GM18499 (cell line): ENCODE measurements around the gene MAST4.
"Not testable (repeated sequence)": the region's sequence is repeated elsewhere in the genome, so short reads cannot be mapped to it uniquely, and the experiment has no call there.

ENCODE experiments used
- ATAC-seq: cut with Tn5 transposase; IDR thresholded peaks from one replicate; pipeline ENCODE4 v1.9.1; 2021; ENCODE audit warnings: moderate number of reproducible peaks; ENCODE audit not compliant: insufficient read depth, unreplicated experiment

Gene MAST4

DNA sequence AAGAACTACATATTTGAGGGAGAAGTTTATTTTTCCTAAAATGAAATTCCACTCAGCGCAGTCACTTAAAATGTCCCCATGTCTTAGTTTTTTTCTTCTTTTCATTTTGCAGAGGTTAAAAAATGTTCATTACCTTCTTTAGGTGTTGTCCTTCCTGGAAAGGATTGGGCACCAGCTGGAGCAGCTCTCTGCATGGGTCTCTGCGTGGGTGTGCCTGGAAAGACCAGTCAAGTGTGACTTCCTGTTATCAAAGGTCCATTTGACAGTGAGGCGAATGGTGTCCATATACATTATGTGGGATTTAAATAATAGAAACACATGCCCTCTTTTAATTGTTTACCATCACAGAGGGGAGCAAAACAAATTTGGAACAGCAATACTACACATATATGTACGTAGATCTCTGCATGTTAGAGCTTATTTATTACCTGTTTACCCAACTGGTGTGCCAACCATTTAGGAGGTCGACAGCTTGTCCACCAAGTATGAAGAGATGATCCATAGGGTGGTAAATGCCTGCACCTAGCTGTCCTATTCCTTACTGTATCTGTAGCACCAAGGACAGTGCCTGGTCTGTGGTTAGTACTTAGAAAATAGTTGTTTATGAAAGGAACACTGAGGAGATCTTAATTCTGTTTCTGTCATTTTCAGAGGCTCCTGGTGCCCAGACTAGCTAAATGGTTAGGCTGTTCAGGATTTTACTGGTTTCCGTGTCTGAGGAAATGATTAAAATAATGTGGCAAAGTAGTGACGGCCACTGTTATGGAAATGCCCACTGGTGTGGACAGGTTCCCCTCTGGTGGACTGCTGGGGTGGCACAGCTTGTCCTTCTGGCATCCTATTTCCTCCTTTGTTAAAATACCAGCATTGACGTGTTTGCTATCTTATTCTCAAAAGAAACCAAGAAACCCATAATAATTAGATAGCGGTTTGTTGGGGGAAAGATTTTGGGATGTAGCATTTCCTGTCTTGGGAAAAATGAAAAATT is 200.4 kb downstream of the MAST4 start:
- no peak for ATAC-seq

DNA sequence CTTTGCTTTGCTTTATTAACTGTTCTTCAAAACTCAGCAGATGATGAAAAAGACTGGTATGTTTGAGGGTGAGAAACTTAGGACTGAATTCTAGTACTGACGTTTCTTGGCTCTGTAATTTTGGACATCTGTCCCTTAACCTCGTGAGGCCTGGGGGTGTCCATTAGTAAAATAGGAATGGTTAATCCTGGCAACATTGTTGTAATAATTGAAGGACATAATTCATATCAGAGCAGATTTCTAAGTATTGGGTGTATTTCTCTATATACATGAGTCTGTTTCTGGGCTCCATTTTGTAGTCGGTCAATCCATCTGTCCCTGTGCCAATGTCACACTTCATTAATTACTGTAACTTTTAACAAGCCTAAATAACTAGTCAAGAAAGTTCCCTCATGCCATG is 206.7 kb downstream of the MAST4 start:
- no peak for ATAC-seq

DNA sequence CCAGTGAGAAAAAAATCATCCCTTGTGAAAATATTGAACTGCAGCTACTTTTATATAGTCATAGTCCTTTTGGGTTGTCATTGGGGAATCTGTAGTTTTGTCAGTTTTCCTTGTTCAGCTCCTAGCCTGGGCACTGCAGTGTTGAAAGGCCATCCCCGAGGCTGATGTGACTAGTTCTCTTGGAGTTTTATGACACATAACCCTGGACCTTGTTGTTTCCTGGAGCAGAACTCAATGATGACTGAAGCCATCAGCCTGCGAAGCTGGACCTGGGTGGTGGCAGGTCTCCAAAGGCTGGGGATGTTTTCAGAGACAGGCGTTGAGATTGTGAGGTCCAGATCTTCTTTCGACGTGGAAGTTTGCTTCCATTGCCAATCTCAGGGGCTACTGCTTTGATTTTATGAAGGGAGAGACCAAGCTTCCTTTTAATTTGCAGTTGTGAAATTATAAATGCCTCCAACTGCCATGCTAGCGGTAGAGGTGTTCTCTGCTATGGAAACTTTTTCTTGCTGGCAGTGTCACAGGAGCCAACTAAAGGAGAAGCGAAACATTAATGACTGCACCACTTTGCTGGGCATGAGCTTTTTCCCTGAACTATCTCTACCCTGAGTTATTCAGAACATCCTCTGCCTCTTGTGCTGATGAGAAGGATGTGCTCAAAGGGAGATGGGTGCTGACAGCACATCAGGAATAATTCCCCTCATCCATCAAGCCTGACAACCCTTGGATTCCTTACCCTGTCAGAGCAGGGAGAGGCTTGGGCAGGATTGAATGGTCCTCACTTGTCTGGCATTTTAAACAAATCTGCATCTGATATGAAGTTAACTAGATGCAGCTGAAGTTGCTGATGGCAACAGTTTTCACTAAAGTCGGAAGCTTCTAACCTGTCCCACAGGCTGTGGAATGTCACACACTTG is 209.6 kb downstream of the MAST4 start:
- no peak for ATAC-seq

DNA sequence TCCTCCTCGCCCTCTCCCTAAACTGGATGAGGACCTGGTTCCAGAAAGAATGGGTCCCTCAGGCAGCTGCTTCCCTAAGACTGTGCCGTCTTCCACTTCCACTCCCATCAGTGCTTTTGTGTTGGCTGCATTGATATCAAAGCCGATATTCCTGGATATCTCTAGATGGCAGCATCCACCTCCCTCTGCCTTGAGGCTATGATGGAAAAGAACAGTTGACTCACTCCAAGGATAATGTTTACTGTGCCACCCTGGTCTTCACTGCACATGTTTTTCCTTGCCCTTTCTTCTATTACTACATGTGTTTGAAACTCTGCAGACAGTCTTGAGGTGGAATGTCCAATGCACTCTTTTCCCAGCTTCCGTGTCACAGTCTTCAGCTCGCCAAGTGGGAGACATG is 211.6 kb downstream of the MAST4 start:
- no peak for ATAC-seq

DNA sequence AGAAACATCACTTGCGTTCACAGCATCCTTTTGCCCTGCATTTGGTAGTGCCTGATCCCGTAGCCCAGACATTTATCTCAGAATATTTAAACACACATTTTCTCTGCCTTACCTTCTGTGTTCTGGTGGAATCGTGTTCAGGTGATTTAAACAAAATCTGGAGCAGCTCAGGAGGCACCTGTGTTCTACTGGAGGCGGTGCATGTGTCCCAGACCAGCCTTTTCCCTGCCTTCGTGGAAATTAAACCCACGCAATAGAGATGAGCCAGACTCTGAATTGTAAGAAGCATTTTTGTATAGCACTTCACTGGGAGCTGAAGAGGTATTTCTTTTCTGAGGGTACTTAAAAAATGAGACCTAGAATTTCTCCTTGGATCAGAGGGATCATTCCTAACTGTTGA is 212.5 kb downstream of the MAST4 start:
- no peak for ATAC-seq

DNA sequence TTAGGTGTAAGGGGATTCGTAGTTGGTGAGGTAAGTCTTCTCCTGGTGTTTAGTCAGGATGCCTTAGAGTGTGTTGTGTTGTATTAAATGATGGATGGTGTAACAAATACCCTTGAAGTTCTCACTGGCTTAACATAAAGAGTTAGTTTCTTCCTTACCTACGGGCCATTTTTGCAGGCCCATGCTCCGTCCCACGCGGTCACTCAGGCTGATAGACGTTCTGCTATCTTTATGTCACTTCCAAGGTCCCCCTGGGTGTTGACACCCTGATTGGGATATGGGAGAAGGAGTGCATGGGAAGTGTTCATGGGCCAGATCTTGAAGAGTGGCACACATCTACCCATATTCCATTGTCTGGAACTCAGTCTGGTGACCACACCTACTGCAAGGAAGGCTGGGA is 214.0 kb downstream of the MAST4 start:
- no peak for ATAC-seq

DNA sequence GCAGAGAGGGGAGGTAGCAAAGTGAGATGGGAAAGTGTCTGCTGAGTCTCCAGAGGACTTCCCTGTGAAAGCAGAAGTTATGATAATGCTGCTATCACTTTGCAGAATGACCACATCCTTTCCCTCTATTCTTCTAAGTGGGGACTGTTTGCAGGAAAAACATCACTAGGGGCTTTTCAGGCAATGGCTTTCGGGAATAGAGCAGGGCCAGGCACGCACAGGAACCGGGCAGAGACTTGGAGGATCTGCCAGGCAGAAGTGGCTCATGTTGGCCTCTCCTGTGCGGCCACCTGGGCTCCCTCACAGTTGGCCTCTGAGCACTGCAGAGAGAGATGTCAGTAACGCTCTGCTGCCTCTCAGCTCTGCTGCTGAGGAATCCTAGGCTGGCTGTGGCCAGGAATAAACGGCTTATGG is 214.7 kb downstream of the MAST4 start:
- ATAC-seq: no peak

DNA sequence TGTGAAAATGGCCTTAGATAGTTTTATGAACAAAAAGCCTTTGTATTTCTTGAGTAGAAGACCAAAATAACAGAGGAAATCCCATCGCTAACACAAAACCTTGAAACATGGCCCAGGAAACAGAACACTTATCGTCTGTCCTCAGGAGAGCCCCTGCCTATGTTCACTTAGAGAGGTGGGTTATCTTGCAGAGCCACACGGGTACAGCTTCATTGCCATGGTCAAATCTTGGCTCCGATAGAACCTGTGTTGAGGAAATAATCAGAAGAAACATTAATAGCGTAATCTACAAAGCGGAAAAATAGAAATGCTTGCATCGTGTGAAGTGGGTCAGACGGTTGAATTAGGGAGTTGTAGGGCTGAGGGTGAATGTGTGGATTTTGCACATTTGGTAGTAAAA is 216.1 kb downstream of the MAST4 start:
- no peak for ATAC-seq

DNA sequence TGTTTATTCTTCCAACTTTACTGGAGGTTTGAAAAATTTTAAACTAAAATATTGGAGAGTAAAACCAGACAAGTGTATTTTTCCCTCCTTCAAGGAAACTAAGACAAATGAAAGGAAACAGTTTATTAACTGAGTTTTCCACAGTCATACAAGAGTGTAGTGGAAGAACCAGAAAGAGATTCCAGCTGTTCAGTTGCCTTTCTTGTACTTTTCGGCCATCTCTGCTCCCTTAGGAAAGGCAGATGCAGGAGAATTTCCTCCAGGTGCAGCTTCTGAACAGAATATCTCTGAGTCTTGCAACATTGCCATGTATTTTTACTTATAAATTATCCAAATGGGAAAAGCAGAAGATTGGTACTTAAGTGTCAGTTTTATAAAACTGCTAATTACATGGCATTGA is 217.1 kb downstream of the MAST4 start:
- no peak for ATAC-seq

DNA sequence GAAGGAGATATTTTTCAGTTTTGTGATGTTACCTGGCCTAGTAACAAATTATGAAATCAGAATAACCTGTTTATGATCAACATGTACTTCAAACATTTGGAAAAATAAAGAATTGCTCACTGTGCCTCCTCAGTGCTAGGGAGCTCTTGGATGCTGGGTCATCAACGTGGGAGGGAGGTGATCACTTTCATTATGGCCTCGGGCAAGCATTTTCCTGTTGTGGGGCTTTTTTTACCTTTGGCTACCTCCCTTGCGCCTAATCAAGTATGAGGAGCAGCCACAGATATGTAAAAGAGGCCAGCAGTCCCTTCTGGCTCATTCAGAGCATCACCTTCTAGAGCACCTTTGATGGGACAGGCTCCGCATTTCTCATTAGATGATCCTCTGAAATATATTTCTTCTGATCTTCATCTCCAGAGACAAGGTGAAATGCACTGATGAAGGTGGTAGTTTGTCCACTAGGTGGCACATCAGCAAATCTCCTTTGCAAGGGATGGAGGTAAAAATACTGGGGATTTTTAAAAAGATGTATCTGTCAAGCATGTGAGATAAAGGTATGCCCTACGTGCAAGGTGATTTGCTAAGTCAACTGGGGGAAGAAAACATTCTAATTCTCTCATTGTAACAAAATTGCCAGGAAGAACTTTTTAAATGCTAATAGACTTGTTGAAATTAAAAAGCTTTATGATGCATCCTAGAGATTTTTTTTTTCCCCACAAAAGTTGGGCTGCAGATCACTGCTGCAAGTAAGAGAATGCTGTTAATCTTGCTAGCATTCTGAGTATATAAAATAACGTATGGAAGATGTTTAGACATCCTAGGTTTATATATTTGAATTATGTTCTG is 218.2 kb downstream of the MAST4 start:
- no peak for ATAC-seq

DNA sequence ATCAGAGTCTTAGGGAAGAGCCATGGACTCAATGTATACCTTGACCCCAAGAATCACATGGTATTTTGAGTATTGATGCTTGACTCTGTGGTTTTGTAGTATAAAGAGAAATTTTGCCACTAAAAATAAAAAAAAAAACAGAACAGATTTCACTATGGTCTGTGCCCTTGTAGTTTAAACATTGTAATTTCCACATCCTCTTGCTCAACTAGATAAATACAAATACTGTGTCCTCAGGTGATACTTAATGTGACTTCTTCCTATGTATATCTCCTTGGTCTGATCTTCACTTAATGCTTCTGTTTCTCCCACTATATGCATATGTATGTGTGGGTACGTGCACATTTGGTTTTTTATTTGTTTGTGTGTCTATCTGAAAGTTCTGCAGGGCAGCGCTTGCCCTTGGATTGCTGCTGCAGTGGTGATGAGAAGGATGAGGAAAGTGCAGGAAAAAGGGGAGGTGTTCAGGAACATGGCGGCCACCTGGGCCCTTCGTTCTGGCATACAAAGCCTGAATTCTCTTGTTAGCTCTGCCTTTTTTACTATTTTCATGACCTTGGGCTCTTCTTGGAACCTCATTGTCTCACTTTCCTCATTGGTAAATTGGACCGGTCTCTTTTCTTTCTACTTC is 222.2 kb downstream of the MAST4 start:
- ATAC-seq: no peak

DNA sequence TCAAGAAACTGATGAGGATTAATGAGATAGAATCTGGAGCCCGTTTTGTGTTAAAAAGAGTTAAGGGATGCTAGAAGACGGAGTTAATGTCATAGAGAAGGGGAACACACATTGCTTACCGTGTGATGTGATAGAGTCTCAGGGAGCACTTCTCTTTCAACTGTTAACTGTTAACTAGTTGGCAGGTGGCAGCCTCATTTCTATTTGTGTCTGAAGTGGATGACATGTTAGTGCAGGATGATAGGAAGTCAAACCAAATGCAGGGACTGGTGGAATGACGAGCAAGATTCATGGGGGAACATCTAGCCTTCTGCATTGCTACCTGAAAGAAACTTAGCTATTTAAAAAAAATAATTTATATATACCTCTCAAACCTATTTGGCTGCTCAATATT is 222.7 kb downstream of the MAST4 start:
- ATAC-seq: no peak

DNA sequence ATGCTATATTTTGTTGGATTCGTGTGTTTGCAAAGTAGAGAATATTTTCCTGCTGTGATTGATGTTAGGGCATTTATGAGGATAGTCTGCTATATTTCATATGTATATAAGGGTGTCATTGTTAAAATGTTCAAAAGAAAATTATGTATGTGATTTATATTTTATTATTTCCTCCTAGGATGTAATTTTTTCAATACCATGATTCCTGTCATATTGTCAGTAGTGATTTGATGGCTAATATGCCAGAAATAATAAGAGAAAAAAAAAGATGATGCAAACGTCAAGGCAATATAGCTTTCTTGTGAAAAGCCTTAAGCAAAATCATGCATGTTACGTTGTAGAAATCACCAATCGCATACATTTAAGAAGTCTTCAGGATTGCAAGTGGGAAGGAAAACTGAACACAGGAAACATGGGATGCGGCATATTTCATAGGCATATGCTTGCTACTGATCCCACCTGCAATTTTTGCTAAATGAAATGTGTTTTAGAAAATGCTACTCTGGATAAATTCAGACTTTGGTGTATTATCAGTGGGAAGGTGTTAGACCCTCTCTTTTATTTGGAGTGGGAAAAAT is 224.5 kb downstream of the MAST4 start:
- no peak for ATAC-seq

DNA sequence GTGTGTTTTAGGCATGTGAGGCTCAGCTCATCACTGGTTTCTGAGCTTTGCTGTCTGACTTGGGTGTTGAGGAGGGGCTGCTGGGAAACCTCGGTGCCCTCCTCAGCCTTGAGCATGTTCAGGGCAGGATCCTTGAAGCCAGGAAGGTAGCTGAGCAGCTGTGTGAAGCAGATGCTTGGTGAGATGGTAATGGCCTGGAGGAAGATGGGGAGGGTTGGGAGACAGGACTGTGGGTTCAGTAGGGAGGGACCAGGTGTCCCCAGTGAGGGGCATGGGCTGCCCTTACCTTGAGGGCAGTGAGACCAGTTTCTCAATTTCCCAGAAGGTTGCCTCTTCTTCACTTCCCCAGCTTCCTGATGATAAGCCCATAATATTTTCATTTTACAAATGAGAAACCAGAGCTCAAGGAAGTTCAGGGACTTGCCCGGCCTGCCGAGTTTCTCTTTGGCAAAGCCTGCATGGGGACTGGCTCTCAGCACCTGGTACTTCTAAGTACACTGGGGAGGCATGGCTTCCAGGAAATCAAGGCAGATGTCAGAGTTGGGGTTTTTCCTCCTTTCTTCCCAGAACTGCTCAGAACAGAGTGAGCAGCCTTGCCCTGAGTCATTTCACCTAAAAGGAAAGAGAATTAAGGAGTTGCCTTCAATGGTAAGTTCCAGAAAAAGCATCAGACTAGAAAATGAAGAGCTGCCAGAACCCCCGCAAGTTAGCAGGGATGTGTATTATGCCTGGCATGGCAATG is 225.7 kb downstream of the MAST4 start:
- ATAC-seq: no peak

DNA sequence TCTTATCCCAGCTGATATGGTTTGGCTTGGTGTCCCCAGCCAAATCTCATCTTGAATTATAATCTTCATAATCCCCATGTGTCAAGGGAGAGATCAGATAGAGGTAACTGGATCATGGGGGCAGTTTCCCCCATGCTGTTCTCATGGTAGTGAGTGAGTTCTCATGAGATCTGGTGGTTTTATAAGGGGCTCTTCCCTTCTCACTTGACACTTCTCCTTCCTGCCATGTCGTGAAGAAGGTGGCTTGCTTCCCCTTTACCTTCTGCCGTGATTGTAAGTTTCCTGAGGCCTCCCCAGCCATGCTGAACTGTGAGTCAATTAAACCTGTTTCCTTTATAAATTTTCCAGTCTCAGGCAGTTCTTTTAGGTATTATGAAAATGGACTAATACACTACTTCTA is 226.7 kb downstream of the MAST4 start:
- ATAC-seq: not testable (repeated sequence)

DNA sequence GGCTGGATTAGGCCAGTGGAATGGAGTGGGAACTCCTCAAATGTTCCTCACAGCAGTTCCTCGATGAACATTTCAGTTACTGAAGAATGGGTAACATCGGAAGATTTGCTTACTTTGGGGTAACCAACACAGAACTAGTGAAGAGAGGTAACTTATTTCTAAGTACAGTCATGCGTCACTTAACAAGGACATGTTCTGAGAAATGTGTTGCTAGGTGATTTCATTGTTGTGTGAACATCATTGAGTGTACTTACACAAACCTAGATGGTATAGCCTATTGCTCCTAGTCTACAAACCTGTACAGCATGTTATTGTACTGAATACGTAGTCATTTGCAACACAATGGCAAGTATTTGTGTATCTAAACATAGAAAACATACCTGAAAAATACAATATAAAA is 228.3 kb downstream of the MAST4 start:
- ATAC-seq: no peak

DNA sequence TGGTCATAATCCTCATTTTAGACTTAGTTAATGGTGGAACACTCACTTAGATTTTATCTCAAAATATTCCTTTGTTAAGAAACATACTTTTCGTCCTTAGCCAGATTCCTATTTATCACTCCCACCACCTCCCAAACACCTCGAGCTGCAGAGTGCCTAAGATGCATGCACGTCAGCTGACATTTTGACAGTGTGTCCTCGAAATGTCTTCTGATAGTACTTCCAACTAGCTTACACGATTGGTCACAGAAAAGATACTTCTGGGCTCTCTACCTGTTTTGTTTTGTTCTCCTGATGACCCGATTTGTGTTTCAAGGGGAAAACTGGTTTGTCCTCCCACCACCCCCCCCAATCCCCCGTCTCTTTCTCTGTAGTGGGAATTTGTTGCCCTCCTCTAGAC is 230.1 kb downstream of the MAST4 start:
- no peak for ATAC-seq

DNA sequence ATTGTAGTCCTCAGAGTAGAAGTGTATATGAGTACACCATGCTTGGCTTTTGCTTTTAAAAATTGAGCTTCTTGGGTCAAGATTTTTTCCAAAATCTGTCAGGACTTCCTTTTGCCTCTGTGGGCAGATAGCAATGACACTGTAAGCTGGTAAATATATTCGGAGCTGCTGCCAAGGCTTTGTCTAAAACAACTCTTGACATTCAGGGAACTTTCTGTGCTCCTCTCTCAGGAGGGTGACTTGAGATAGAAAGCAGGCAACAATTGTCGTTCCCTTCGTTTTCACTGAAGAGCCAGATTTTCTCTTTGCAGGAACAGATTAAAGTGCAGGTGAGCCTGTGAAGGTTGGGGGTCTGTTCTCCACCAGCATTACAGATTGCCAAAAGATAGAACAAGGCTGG is 230.5 kb downstream of the MAST4 start:
- no peak for ATAC-seq

DNA sequence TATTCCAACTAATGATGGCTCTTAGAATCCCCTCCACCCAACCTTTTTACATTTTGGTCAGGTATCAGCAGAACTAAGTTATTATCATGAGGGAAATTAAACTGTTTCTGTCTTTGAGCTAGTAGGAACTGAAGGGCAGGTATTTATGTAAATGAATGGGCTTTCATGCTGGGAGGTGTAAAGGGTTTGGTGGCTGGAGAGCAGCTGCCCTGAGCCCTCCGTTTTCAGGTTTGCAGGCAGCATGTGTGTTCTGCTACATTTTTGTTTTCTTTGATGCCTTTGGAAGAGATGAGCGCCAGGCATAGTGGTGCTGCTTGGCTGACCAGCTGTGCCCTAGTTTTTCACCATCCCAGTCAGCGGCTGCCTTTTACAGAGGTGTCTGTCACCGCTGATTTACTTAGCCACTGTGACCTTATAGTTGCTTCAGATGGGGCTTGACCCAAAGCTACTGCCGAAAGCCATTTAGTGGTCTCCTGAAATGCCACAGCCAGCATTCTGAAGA is 231.9 kb downstream of the MAST4 start:
- no peak for ATAC-seq
